ENCODE measurements around the gene NELL1.

GRCh38 chr11:21541187-21541751 lies 871.9 kb downstream of the NELL1 start:
- no peak for TF ChIP-seq EZH2 (IDR thresholded peaks at IDR 0.05)
- TF ChIP-seq POLR2AphosphoS5 (IDR thresholded peaks at IDR 0.05; ENCODE audit: borderline replicate concordance, low read depth, low read length), result no peak

All from SK-N-MC (cell line).